ENCODE data around the gene KCNMB2.

KCNMB2 gene

GRCh38 chr3:178569826-178570225 is 33.6 kb downstream of the KCNMB2 start:
- no peak overlapping the region for H3K27ac ChIP-seq
- TF ChIP-seq CTCF (IDR thresholded peaks at IDR 0.05): no peak
- no peak for TF ChIP-seq ZFX (IDR thresholded peaks at IDR 0.05; ENCODE audit: borderline replicate concordance)

- peak overlapping the region; percentile 58 for H3K27ac ChIP-seq
- TF ChIP-seq ZFX (IDR thresholded peaks at IDR 0.05; ENCODE audit: borderline replicate concordance): no peak
- no peak for TF ChIP-seq CTCF (IDR thresholded peaks at IDR 0.05)
Observed at GRCh38 chr3:178583963-178584575, 47.8 kb downstream of the KCNMB2 start.

GRCh38 chr3:178584722-178585380 is 48.6 kb downstream of the KCNMB2 start:
- H3K27ac ChIP-seq: peak overlapping the region; percentile 58
- no peak for TF ChIP-seq ZFX (IDR thresholded peaks at IDR 0.05; ENCODE audit: borderline replicate concordance)
- TF ChIP-seq CTCF (IDR thresholded peaks at IDR 0.05): no peak

GRCh38 chr3:178585454-178585853 is 49.2 kb downstream of the KCNMB2 start:
- no peak overlapping the region; the same call in 1 of the 2 replicates for H3K27ac ChIP-seq
- TF ChIP-seq ZFX (IDR thresholded peaks at IDR 0.05; ENCODE audit: borderline replicate concordance) (no peak), CTCF (IDR thresholded peaks at IDR 0.05) (no peak)

- H3K27ac ChIP-seq: no peak overlapping the region
- no peak for TF ChIP-seq CTCF (IDR thresholded peaks at IDR 0.05)
- TF ChIP-seq ZFX (IDR thresholded peaks at IDR 0.05; ENCODE audit: borderline replicate concordance): no peak
Observed at GRCh38 chr3:178586076-178586475, 49.8 kb downstream of the KCNMB2 start.

GRCh38 chr3:178588628-178589027 is 52.4 kb downstream of the KCNMB2 start:
- TF ChIP-seq ZFX (IDR thresholded peaks at IDR 0.05; ENCODE audit: borderline replicate concordance) (no peak), CTCF (IDR thresholded peaks at IDR 0.05) (no peak)
- H3K27ac ChIP-seq: no peak overlapping the region

GRCh38 chr3:178593786-178594185 is 57.5 kb downstream of the KCNMB2 start:
- H3K27ac ChIP-seq: no peak overlapping the region
- TF ChIP-seq CTCF (IDR thresholded peaks at IDR 0.05): no peak
- TF ChIP-seq ZFX (IDR thresholded peaks at IDR 0.05; ENCODE audit: borderline replicate concordance): no peak

Data from 22Rv1 (cell line).